Measurements from ENCODE around the gene SLC22A31.

Gene SLC22A31

DNA sequence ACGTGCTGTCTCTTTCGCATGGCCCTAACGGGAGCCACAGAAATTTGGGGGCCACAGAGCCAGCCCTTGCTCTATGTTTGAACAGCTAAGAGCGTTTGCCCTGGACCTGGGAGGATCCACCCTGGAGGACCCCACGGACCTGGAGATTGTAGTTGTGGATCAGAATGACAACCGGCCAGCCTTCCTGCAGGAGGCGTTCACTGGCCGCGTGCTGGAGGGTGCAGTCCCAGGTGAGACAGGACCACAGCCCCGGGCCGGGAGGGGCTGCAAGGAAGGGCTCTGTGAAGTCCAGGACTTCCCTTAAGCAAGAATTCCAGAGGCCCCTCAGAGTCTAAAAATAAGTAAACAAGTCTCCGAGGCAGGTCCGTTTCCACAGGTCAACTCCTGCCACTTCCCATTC is 16.9 kb downstream of the SLC22A31 start:
- DNase-seq (ENCODE audit: insufficient read length, low spot score) (no peak), FAIRE-seq (no peak)

DNA sequence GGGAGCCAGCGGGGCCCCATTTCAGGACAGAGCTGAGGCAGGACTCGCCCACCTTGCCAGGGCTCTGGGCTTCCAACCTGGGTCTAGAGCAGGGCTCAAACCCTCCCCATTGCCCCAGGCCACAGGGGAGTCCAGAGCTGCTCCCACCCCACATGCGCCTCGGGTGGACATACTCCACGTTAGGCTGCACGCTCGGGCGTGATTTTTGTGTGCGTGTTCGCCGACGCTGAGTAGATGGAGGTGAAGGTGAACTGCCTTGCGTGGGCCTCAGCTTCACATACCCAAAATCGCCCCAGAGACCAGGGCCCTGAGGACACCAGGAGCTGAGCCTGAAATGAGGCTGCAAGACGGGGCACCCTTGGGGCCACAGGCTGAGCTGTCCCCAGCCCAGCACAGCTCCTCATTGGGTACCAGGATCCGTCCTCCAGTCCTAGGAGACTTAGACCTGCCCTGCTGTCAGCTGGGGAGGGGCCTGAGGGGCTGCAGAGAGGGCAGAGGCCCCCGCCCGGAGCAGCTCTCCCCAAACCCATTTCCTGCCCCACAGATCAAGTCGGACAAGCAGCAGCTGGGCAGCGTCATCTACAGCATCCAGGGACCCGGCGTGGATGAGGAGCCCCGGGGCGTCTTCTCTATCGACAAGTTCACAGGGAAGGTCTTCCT is 20.6 kb downstream of the SLC22A31 start:
- FAIRE-seq (no peak), DNase-seq (ENCODE audit: insufficient read length, low spot score) (no peak)

DNA sequence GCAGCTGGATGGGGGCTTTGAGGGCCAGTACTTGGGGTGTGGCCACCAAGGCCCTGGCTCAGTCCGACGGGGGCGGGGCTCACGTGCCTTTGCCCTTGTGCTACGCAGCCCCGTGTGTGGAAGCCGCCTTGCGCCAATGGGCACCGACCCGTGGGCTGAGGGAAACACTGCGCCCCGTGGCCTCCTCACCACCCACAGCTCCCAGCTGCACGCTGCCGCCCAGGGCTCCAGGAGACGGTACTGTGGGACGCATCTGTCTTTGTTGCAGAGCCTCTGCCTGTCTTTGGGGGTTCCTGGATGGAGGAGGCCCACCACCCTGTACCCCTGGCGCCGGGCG is 21.2 kb downstream of the SLC22A31 start:
- no peak for FAIRE-seq

DNA sequence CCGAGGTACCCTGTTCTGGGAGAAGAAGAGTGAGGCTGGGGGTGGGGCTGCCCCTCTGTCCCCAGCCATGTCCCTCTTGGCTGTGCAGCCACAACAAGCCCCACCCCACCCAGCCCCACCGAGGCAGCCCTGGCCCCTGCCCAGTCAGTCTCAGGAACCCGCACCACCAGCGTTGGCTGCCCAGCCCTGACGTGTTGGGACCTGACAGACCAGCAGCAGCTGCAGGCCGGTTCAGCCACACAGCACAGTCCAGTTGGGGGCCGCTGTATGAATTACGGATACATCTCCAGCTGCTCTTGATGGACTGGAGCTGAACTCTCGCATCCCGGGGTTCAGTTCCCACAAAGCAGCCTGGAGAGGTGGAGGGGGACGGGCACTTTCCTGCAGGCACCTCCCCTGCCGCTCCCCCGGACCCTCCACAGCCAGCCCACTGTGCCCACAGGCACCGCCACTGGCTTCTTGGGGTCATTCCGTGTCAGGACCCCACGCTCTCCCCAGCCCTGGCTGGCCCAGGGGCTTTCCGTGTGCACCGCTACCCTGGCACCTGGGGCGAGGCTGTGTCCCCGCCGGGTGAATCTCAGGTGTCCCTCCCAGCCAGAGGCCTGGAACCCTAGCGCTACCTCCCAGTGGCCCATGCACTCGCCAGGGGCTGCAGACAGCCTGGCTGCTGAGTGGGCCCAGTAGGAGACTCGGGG is 21.7 kb downstream of the SLC22A31 start:
- FAIRE-seq (no peak), DNase-seq (ENCODE audit: insufficient read length, low spot score) (no peak)

More for the DNA sequence above, 21.2 kb downstream of the SLC22A31 start:
- DNase-seq (ENCODE audit: insufficient read length, low spot score) = no peak

DNA sequence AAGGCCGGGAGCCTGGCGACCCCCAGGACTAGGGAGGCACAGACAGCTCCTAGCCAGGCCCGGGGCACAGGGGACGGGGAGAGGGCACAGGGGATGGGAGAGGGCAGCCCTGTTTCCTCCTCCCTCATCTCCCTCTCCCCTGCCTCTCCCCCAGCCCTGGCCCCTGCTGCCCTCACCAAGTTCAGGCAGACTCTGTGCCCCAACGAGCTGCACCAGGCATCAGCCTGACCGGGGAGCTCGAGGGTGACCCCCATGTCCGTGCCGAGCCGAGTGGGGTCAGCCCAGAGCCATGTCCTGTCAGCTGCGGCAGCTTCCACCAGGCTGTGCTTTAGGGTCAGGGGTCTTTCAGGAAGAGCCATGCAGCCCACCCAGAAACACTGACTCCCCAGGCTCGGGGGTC is 22.8 kb downstream of the SLC22A31 start:
- no peak for FAIRE-seq
- DNase-seq (ENCODE audit: insufficient read length, low spot score) = no peak

DNA sequence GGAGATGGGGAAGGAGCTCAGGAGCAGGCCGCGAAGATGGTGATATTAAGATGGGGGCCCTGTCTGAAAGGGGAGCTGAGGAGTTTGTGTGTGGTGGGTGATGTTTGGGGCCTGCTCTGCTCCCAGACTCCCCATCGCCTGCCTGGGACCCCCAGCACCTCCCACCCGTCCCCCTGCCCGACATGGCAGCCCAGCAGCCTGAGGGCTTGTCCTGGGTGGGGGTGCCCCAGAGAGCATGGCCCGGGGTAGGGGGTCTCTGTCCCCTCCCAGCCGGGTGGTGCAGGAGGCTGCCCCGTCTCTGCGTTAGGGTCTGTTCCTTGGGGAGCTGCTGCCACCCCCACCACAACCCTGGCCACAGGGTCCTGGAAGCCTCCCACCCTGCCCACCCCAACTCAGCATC is 23.6 kb downstream of the SLC22A31 start:
- no peak for DNase-seq (ENCODE audit: insufficient read length, low spot score)
- no peak for FAIRE-seq

DNA sequence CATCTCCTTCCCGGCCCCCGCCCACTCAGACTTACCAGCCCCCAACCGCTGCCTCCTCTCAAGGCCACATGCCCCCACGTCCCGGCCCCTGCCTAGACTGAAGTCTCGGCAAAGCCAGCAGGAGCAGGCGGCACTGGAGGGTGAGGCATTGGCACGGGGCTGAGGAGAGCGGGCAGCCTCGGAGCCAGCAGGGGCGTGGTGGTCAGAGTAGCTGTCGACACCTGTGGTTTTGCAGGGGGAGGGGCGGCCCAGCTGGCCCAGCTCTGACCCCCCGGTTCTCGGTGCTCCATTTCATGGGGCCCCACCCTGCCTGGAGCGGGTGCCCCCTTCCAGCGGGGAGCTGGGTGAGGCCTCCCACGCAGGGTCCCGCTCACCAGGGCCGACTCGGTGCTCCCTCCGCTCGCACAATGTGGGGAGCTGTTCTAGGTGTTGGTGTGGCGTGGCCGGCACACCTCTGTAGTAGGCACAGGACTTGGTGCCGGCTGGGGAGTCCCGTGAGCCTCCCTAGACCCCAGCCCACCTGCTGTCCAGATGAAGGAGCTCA is 24.1 kb downstream of the SLC22A31 start:
- FAIRE-seq = no peak

DNA sequence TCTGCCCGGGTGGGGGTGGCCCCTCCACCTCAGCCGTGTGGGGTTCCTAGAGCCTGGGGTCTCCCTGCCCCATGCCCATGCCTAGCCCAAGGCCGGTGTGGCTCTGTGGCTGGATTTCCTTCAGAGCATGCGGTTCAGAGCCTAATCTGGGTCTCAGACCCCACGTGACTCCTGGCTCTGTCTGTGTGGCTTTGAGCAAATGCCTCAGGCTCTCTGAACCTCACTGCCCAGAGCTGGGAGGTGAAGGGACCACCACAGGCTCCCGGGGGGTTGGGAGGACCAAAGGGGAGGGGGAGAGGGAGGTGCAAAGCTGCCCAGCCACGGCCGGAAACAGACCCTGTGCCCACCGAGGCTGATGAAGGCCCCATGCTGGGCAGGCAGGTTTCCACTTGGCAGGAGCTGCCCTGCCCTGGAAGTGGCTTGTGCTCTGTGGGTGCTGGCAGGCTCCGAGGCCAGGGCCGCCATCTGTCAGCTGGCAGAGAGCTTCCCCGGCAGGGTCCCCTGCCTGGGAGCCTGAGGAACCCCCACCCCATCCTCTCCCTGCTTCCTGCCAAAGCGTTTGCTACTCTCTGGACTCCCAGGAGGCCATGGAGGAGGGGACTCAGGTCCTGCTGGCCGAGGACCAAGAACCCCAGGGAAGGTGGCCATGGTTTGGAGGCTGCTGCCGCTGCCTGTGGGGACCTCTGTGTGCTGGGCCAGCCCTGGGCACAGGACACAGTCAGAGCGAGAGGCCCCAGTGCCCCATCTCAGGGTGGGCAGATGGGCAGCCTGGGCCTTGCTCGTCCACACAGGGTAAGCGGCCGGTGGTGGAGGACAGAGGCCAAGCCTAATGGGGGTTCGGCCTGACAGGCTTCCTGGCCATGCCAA is 24.8 kb downstream of the SLC22A31 start:
- FAIRE-seq (no peak), DNase-seq (ENCODE audit: insufficient read length, low spot score) (no peak)

More for the DNA sequence above, 24.1 kb downstream of the SLC22A31 start:
- no peak for DNase-seq (ENCODE audit: insufficient read length, low spot score)

DNA sequence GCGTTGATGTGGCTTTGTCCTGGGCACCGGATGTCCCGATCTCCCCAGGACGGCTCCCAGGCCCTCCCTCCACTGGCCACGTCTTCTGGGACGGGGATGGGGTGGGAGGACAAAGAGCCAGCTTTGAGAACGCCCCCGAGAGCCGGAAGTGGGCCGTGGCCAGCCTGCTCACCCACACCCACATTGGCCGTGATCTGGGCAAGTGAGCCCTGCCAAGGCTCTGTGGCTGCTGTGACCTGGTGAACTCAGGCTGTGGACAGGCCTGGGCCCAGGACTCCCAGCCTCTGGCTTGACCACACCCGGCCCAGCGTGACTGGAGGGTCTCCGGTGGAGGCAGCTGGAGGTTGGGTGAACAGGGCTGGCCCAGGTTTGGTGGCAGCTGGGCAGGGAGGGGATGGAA is 25.5 kb downstream of the SLC22A31 start:
- no peak for DNase-seq (ENCODE audit: insufficient read length, low spot score)
- no peak for FAIRE-seq

DNA sequence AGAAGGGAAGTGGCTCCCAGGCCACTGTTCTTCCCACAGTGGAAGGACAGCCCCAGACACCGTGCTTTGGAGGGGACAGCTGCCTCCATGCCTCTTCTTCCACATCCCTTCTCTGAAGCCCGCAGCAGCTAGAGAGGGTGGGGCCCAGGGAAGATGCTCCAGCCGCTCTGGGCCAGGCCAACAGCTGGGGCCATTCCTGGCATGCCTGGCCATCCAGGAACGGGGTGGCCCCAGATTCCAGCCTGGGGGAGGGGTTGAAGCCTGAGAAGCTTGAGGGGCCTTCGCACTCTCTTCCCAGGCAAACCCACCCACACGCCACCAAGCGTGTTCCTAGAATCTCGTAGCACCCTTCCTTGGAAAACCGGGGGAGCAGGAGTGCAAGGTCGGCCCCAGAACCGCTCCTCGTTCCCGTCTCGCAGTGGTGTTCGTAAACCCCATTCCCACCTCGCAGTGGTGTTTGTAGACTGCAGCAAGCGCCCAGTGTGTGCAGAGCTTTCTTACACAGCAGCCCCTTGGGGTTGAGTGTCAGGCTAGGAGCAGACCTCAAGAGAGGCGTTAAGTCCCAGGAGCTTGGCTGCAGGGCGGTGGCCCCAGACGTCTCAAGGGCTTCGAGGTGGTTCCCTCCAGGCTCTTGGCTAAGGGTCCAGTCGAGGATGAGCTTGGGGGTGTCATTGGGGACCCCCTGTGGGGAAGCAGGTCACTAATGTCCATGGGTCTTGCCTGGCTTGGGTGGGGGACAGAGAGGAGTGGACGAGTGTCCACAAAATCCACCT is 26.1 kb downstream of the SLC22A31 start:
- DNase-seq (ENCODE audit: insufficient read length, low spot score) = no peak

DNA sequence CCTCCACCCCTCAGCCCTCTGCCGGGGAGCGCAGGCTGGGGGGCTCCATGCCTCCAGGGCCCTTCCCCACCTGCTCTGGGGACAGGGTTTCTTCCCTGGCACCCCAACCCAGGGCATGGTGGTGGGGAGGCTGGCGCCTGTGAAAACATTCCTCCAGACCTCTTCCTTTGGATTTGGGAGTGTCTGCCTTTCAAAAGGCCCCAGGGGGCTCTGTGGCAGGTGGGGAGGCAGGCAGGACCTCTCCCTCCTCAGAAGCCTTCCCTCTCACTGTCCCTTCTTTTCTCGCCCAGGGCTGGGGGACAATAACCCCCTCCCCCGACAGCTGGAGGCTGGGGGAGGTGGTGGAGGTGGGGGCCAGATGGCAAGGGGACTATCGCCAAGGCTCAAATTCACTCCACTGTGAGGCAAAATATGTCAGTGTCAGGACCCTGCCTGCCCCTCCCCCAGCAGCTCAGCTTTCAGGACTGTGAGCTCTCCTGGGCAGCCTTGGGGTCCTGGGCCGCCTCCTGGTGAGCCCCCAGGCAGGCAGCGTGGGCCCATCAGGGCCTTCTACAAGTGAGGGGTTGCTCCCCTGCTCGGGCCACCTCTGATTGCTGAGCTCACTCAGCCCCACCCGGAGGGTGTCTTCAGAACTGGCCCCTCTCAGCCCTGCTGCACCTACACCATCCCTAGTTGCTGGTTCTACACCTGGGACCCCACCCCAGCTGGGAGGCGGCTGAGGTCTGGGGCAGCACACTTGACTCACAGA is 27.0 kb downstream of the SLC22A31 start:
- DNase-seq (ENCODE audit: insufficient read length, low spot score) = no peak

More for the DNA sequence above, 26.1 kb downstream of the SLC22A31 start:
- no peak for FAIRE-seq

DNA sequence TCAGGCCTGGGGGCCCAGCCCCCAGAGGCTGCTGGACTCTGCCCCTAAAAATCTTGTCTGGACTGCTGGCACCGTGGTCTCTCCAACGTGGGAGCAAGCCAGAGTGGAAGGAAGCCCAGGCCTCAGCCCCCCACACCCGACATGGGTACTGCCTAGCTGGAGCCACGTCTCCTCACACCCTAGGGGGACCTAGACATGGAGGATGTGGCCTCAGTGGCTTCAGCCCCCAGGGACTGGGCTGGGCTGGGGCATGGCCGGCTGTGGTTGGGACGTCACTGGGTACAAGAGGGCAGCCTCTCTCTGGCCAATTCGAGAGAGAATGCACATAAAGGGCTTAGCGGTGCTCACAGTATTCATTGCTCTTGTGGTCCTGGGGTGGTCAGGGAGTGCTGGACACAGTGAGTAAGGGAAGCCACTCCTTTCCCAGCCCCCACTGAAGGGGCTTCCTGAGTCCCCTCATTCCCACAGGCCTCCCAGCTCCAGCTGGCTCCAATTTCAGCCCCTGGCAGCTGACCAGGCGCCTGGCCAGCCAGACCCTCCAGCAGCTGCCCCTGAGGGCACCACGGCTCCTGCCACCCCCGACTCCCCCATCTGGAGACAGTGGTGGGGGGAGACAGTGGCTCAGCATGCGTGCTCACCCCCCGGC is 27.7 kb downstream of the SLC22A31 start:
- FAIRE-seq = no peak

More for the DNA sequence above, 27.0 kb downstream of the SLC22A31 start:
- no peak for FAIRE-seq

DNA sequence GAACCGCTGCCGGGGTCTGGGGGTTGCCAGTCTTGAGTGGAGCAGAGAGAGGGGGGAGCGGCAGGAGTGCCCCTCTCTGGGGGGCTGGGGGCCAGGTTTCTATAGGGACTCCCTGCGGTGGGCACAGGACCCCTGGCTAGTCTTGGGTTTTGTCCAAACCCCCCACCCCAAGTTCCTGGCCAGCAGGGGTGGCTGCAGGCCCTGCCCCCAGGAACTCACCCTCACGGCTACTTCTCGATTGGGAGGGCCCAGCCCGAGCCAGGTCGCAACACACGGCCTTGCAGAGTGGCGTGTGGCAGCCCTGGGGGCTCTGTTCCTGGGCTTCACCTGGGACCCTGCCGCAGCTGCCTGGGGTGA is 28.2 kb downstream of the SLC22A31 start:
- FAIRE-seq (no peak), DNase-seq (ENCODE audit: insufficient read length, low spot score) (no peak)

More for the DNA sequence above, 27.7 kb downstream of the SLC22A31 start:
- no peak for DNase-seq (ENCODE audit: insufficient read length, low spot score)

DNA sequence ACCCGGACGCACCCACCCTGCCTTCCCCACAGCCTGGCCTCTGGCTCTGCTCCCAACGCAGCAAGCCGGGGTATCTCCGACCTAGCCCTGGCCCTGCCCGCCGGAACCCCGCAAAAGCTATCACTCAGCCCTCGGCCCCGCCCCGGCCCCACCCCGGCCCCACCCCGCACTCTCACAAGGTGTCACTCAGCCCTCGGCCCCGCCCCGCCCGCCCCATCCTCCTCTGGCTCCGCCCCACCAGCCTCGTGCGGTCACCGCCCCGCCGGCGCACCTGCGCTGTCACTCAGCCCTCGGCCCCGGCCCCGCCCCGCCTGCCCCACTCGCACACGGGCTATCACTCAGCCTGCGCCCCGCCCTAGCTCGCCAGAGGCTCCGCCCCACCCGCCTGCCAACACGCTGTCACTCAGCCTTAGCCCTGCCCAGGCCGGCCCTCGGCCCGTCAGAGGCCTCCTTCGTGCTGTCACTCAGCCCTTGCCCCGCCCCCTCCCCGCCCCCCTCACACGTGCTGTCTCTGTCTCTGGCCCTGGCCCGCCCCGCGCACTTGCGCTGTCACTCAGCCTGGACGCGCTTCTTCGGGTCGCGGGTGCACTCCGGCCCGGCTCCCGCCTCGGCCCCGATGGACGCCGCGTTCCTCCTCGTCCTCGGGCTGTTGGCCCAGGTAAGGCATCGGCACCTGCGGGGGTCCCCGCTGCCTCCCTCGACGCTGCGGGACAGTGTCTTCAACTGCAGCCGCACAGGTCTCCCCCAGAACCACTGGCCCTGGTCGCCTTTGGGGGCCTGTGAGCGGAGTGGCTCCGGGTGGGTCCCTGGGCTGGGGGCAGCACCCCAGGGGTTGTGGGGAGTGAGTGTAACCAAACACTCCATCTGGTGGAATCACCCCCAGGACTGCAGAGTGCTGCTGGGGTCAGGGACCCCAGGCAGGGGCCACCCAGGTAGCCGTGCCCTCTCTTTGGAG is 28.8 kb downstream of the SLC22A31 start, which contains the start of gene CDH15:
CDH15 (plus strand) TSS at position 533 of the 955 bp plus-strand sequence; CDS start at position 617, 84 bp downstream.
- DNase-seq (ENCODE audit: insufficient read length, low spot score) (peak; percentile 97), FAIRE-seq (peak; percentile 97)

DNA sequence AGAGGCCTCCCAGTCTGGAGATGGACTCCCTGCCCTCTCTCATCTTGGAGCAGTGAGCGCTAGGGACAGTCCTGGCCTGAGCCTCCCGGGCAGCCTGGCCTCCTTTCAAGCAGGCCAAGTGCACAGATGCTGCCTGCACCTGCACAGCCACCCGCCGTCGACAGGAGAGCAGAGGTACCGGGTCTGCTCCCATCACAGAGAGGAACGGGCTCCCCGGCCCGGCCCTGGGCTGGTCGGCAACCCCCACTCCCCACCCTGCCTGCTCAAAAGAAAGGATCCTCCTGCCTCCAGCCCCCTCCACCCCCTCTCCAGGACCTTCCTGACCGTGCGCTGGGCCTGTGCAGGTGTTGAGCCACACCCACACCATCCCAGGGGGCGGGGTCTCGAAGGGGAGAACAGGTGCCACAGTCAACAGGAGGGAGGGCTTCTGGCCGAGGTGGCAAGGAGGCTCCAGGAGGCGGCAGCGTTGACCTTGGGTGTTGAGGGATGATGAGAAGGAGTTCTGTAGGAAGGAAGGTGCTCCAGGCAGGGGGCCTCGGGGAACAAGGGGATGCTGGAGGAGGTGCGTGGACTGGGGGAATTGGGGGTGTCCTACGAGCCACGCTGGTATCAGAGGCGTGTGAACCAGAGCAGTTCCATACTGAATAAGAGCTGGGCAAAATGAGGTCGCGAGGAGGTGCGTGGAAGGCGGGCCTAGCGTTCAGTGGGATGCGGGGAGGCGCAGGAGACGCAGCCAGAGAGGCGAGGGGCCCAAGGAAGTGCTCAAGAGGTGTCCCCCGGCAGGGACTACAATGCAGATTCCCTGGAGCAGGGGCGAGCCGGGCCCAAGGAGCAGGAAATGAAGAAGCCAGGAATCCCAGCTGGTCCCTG is 29.8 kb downstream of the SLC22A31 start:
- FAIRE-seq = no peak
- no peak for DNase-seq (ENCODE audit: insufficient read length, low spot score)

DNA sequence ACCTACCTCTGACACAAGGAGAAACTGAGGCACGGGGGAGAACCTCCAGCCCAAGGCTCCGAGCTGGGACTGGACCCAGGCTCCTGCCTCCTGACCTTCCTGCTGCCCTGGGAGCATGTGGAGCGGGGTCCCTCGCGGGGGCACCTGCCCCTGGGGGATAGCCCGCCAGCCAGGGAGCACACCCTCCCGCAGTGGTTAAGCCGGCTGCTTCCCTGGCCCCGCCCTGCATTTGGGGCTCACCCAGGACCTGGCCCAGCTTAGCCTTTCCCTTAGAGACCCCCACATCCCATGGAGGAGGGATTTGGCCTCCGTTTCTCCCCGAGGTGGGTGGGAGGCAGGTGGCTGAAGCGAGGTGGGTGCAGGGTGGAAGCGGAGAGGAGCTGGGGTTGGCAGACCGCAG is 30.6 kb downstream of the SLC22A31 start:
- FAIRE-seq = no peak
- DNase-seq (ENCODE audit: insufficient read length, low spot score) = no peak

Data from GM19239 (cell line).